IMR-90 (cell line): ENCODE data around the gene DENND1A. TPM values are rescaled to one million over a fixed set of nuclear protein-coding genes. Genes with fewer than 3 reads are reported as not detected.

Experiments
- ATAC-seq: fragments of 200-7000 bp; cut with Tn5 transposase; 2 replicates; pipeline ENCODE4 v1.9.1; 2020; ENCODE audit warnings: low read depth, mild to moderate bottlenecking, moderate library complexity
- BruUV-seq: library from RNA; stranded (reverse); fragments of 400-500 nt; replicated peaks from 2 replicates; lab custom pipeline; 2021; lab: Mats Ljungman, UMichigan
- CTCF ChIA-PET: fragments of 300-600 bp; formaldehyde crosslinking; extraction: SDS; loops from one replicate; lab custom pipeline; 2021; ENCODE audit warnings: antibody characterized with exemption; lab: Yijun Ruan, JAX
- POLR2A ChIA-PET: fragments of 300-600 bp; sonication (Branson Sonifier 250); formaldehyde crosslinking; loops from one replicate; lab custom pipeline; 2022; ENCODE audit warnings: antibody characterized with exemption; ENCODE audit not compliant: unreplicated experiment; lab: Charles Lee
- DNase-seq: peaks from one replicate; pipeline ENCODE4 v3.0.0; 2013
- H2AFZ ChIP-seq: replicated peaks from 2 replicates; pipeline ENCODE3; 2013; ENCODE audit warnings: low read length, mild to moderate bottlenecking; ENCODE audit not compliant: poor library complexity
- H2AK5ac ChIP-seq: 2 replicates; pipeline ENCODE4 v1.6.1; 2013; ENCODE audit warnings: low read depth, low read length, inconsistent platforms
- H2AK9ac ChIP-seq: replicated peaks from 2 replicates; pipeline ENCODE3; 2013; ENCODE audit warnings: mild to moderate bottlenecking, low read depth, low read length, moderate library complexity; ENCODE audit not compliant: poor library complexity
- H2BK120ac ChIP-seq: 2 replicates; pipeline ENCODE4 v1.6.1; 2013; ENCODE audit warnings: low read depth, low read length, inconsistent platforms
- H2BK15ac ChIP-seq: 3 replicates; pipeline ENCODE4 v1.6.1; 2013; ENCODE audit warnings: low read depth, low read length, inconsistent platforms
- H2BK20ac ChIP-seq: 2 replicates; pipeline ENCODE4 v1.6.1; 2013; ENCODE audit warnings: low read depth, mild to moderate bottlenecking, inconsistent platforms, low read length, moderate library complexity
- H2BK5ac ChIP-seq: 2 replicates; pipeline ENCODE4 v1.6.1; 2013; ENCODE audit warnings: mild to moderate bottlenecking, low read depth, low read length, inconsistent platforms; ENCODE audit not compliant: poor library complexity, severe bottlenecking
- H3K14ac ChIP-seq: replicated peaks from 2 replicates; pipeline ENCODE4 v1.6.1; 2013; ENCODE audit warnings: low read depth, low read length, inconsistent platforms
- H3K18ac ChIP-seq: 2 replicates; pipeline ENCODE4 v1.6.1; 2013; ENCODE audit warnings: low read depth, low read length, control low read depth
- H3K23ac ChIP-seq: 2 replicates; pipeline ENCODE4 v1.6.1; 2013; ENCODE audit warnings: low read depth, low read length, inconsistent platforms
- H3K27ac ChIP-seq: 2 replicates; pipeline ENCODE4 v1.5.1; 2013; ENCODE audit warnings: mild to moderate bottlenecking, control low read depth, low read length; ENCODE audit not compliant: insufficient read depth
- H3K27me3 ChIP-seq: 2 replicates; pipeline ENCODE4 v1.6.1; 2013; ENCODE audit warnings: low read length; ENCODE audit not compliant: control insufficient read depth, insufficient read depth
- H3K36me3 ChIP-seq: 2 replicates; pipeline ENCODE4 v1.6.1; 2013; ENCODE audit warnings: low read length, mixed read lengths; ENCODE audit not compliant: control insufficient read depth, insufficient read depth
- H3K4ac ChIP-seq: 2 replicates; pipeline ENCODE4 v1.6.1; 2013; ENCODE audit warnings: low read depth, low read length, inconsistent platforms
- H3K4me1 ChIP-seq: 2 replicates; pipeline ENCODE4 v1.6.1; 2013; ENCODE audit warnings: low read length, mixed read lengths; ENCODE audit not compliant: control insufficient read depth, insufficient read depth
- H3K4me2 ChIP-seq: 2 replicates; pipeline ENCODE4 v1.6.1; 2013; ENCODE audit warnings: low read depth, mild to moderate bottlenecking, control low read depth, low read length, moderate library complexity
- H3K4me3 ChIP-seq: 2 replicates; pipeline ENCODE4 v1.5.1; 2013; ENCODE audit warnings: low read depth, mild to moderate bottlenecking, control low read depth, low read length, moderate library complexity; ENCODE audit not compliant: insufficient read depth
- H3K56ac ChIP-seq: 2 replicates; pipeline ENCODE4 v1.6.1; 2013; ENCODE audit warnings: low read length, inconsistent platforms; ENCODE audit not compliant: insufficient read depth; ENCODE audit errors: extremely low read depth
- H3K79me1 ChIP-seq, 2 experiments: 2 replicates each; pipeline ENCODE4 v1.6.1; 2013; ENCODE audit warnings: low read length in 2 of 2, inconsistent platforms in 1 of 2, low read depth in 1 of 2
- H3K9ac ChIP-seq: 2 replicates; pipeline ENCODE4 v1.6.1; 2013; ENCODE audit warnings: low read depth, low read length, control low read depth
- H3K9me1 ChIP-seq: 2 replicates; pipeline ENCODE4 v1.6.1; 2013; ENCODE audit warnings: low read length, inconsistent platforms; ENCODE audit not compliant: insufficient read depth
- H3K9me3 ChIP-seq: 2 replicates; pipeline ENCODE4 v1.6.1; 2013; ENCODE audit warnings: low read length; ENCODE audit not compliant: control insufficient read depth, insufficient read depth
- H4K20me1 ChIP-seq: 2 replicates; pipeline ENCODE4 v1.6.1; 2013; ENCODE audit warnings: low read length, inconsistent platforms; ENCODE audit not compliant: insufficient read depth
- H4K5ac ChIP-seq: 2 replicates; pipeline ENCODE4 v1.6.1; 2013; ENCODE audit warnings: mild to moderate bottlenecking, low read depth, low read length, control low read depth
- H4K8ac ChIP-seq, 2 experiments: 2 replicates each; pipeline ENCODE4 v1.6.1; 2013; ENCODE audit warnings: low read depth in 2 of 2, low read length in 2 of 2, control low read depth in 1 of 2, inconsistent platforms in 1 of 2
- H4K91ac ChIP-seq: 2 replicates; pipeline ENCODE4 v1.6.1; 2013; ENCODE audit warnings: low read depth, low read length, inconsistent platforms; ENCODE audit not compliant: insufficient read depth
- CEBPB ChIP-seq: IDR thresholded peaks from 2 replicates; pipeline ENCODE4 v1.6.1; 2012; ENCODE audit warnings: low read depth, low read length, improper control_type of control experiment
- CHD1 ChIP-seq: IDR thresholded peaks from 2 replicates; pipeline ENCODE4 v1.6.1; 2012; ENCODE audit warnings: low read depth, low read length, improper control_type of control experiment
- FOS ChIP-seq: fragments of 150-350 bp; IDR thresholded peaks from 2 replicates; pipeline ENCODE4 v1.6.1; 2016; ENCODE audit warnings: low read depth, low read length
- MAZ ChIP-seq: IDR thresholded peaks from 2 replicates; pipeline ENCODE4 v1.6.1; 2012; ENCODE audit warnings: low read depth, mild to moderate bottlenecking, low read length, improper control_type of control experiment, moderate library complexity, borderline replicate concordance
- MXI1 ChIP-seq: IDR thresholded peaks from 2 replicates; pipeline ENCODE4 v1.6.1; 2012; ENCODE audit warnings: low read depth, mild to moderate bottlenecking, low read length, moderate library complexity, borderline replicate concordance
- NFE2L2 ChIP-seq: fragments of 150-350 bp; IDR thresholded peaks from 2 replicates; pipeline ENCODE4 v1.6.1; 2016; ENCODE audit warnings: low read depth, mild to moderate bottlenecking, low read length
- POLR2A ChIP-seq: IDR thresholded peaks from 2 replicates; pipeline ENCODE4 v1.6.1; 2012; ENCODE audit warnings: mild to moderate bottlenecking, low read depth, low read length
- RCOR1 ChIP-seq: IDR thresholded peaks from 2 replicates; pipeline ENCODE4 v1.6.1; 2012; ENCODE audit warnings: mild to moderate bottlenecking, low read length, improper control_type of control experiment; ENCODE audit not compliant: insufficient replicate concordance
- SMC3 ChIP-seq: fragments of 150-350 bp; IDR thresholded peaks from 2 replicates; pipeline ENCODE4 v1.6.1; 2016; ENCODE audit warnings: low read depth, mild to moderate bottlenecking, antibody characterized with exemption, low read length, moderate library complexity
- USF2 ChIP-seq: fragments of 150-350 bp; IDR thresholded peaks from 2 replicates; pipeline ENCODE4 v1.6.1; 2017; ENCODE audit warnings: mild to moderate bottlenecking, antibody characterized with exemption, low read length, low read depth
- WGBS, 2 experiments: methylation state at CpG; one replicate each; pipeline versions ENCODE4 v1.1.5 to v1.1.7; 2013; ENCODE audit warnings: missing lambda C conversion rate in 2 of 2; ENCODE audit not compliant: insufficient read length in 1 of 2; ENCODE audit errors: extremely low coverage in 2 of 2; 5-methylcytosine and 5-hydroxymethylcytosine counted together
- dilution Hi-C: fragments of 300-500 bp; cut with HindIII; formaldehyde crosslinking; loops from one replicate; pipeline ENCODE4 v1.14.3; 2018; ENCODE audit warnings: low sequenced_read_pairs; ENCODE audit not compliant: unreplicated experiment
- in situ Hi-C: fragments of 300-500 bp; cut with MboI; formaldehyde crosslinking; loops from 3 replicates; pipeline ENCODE4 v1.14.3; 2019; ENCODE audit warnings: low sequenced_read_pairs, inconsistent platforms, mixed read lengths
- intact Hi-C: fragments of 100-400 bp; cut with micrococcal nuclease; formaldehyde crosslinking; loops from 2 replicates; pipeline ENCODE4 v1.10.0; 2022
- polyA plus RNA-seq, 3 experiments: library from polyadenylated mRNA; depleted of rRNA; stranded (reverse); fragments of >200 nt; gene quantifications; 2 replicates each; pipeline ENCODE4 v1.2.3, GENCODE V29; 2012; ENCODE audit warnings: low replicate concordance in 1 of 3
- total RNA-seq: library from RNA; depleted of rRNA; stranded (reverse); fragments of >200 nt; gene quantifications from 2 replicates; pipeline ENCODE4 v1.2.3, GENCODE V29; 2012

Gene DENND1A
- total and polyA plus RNA-seq, 2 of the 4 experiments (the other 2 are of a cell fraction), result 21.4 to 27.6 TPM

- Histone ChIP-seq H3K36me3 (no peaks in the 10 kb centered on the region), H4K91ac (no peak overlapping the region), H3K4me1 (no peaks in the 10 kb centered on the region), H3K9me3 (no peaks in the 10 kb centered on the region), H2AK5ac (no peak overlapping the region), H2BK5ac (no peak overlapping the region), H2BK15ac (no peak overlapping the region), H4K8ac (no peak overlapping the region), H3K4me3 (no peak overlapping the region), H3K4ac (no peak overlapping the region), H3K4me2 (no peak overlapping the region), H3K23ac (no peak overlapping the region), H2AFZ (no peak overlapping the region), H3K14ac (no peak overlapping the region), H2AK9ac (peak overlapping the region; percentile 31), H2BK120ac (no peak overlapping the region), H3K9me1 (no peaks in the 10 kb centered on the region), H3K27me3 (no peaks in the 10 kb centered on the region), H3K27ac (no peak overlapping the region), H2BK20ac (no peak overlapping the region), H3K56ac (no peak overlapping the region), H4K5ac (no peak overlapping the region), H3K79me1 (no peaks in the 10 kb centered on the region), H3K18ac (no peak overlapping the region), H4K20me1 (0 out of 2 replicates have a peak, but pooled peaks cover 3% of the 10 kb centered on the region), H3K9ac (no peak overlapping the region)
- ChIA-PET POLR2A (no interaction called here), CTCF (no interaction called here)
- dilution Hi-C loops (no loop called here), in situ Hi-C loops (no loop called here), intact Hi-C loops (no loop called here)
- ATAC-seq (no peak), DNase-seq (no peak)
- no CpG with 5 or more reads among the region's 13 CpGs for WGBS, 2 experiments
- TF ChIP-seq RCOR1 (no peak), SMC3 (no peak), USF2 (no peak), FOS (no peak), NFE2L2 (no peak), POLR2A (no peak), MXI1 (no peak), MAZ (no peak), CEBPB (no peak), CHD1 (no peak)
- no TSS peak for BruUV-seq
Measured at GRCh38 chr9:123469282-123469681, 460.6 kb downstream of the DENND1A start.
